T-helper 9 cell (primary cell): Measurements from ENCODE around the gene NBEAL2.
"Not testable (repeated sequence)": the region's sequence is repeated elsewhere in the genome, so short reads cannot be mapped to it uniquely, and the experiment has no call there.

Experiments
- DNase-seq: peaks from one replicate; pipeline ENCODE4 v3.0.0-alpha.2; 2020

NBEAL2 gene

GRCh38 chr3:46946416-46946815 lies 33.0 kb upstream of the NBEAL2 start:
- no peak for DNase-seq

GRCh38 chr3:46946856-46947545 lies 32.5 kb upstream of the NBEAL2 start:
- DNase-seq, result peak; percentile 73

GRCh38 chr3:46947546-46947901 lies 31.9 kb upstream of the NBEAL2 start:
- DNase-seq, result no peak

GRCh38 chr3:46947981-46948791 lies 31.3 kb upstream of the NBEAL2 start:
- peak; percentile 70 for DNase-seq

- no peak for DNase-seq
Measured at GRCh38 chr3:46948830-46949671, 30.4 kb upstream of the NBEAL2 start.

- DNase-seq, result no peak
Measured at GRCh38 chr3:46950177-46950576, 29.3 kb upstream of the NBEAL2 start.

GRCh38 chr3:46950650-46951241 lies 28.7 kb upstream of the NBEAL2 start:
- no peak for DNase-seq

- no peak for DNase-seq
Measured at GRCh38 chr3:46952813-46953212, 26.7 kb upstream of the NBEAL2 start.

GRCh38 chr3:46953234-46954010 lies 26.0 kb upstream of the NBEAL2 start:
- DNase-seq, result no peak

- DNase-seq, result no peak
Measured at GRCh38 chr3:46954178-46954577, 25.3 kb upstream of the NBEAL2 start.

GRCh38 chr3:46955157-46955556 lies 24.3 kb upstream of the NBEAL2 start:
- DNase-seq, result no peak

GRCh38 chr3:46955801-46956259 lies 23.6 kb upstream of the NBEAL2 start:
- DNase-seq, result no peak

- DNase-seq, result no peak
Measured at GRCh38 chr3:46957092-46957820, 22.2 kb upstream of the NBEAL2 start.

- no peak for DNase-seq
Measured at GRCh38 chr3:46958467-46959160, 20.9 kb upstream of the NBEAL2 start.

- no peak for DNase-seq
Measured at GRCh38 chr3:46959161-46959511, 20.3 kb upstream of the NBEAL2 start.

- no peak for DNase-seq
Measured at GRCh38 chr3:46960081-46960701, 19.3 kb upstream of the NBEAL2 start.

GRCh38 chr3:46960835-46961234 lies 18.6 kb upstream of the NBEAL2 start:
- no peak for DNase-seq

GRCh38 chr3:46962427-46962826 lies 17.0 kb upstream of the NBEAL2 start:
- no peak for DNase-seq

- DNase-seq, result no peak
Measured at GRCh38 chr3:46962990-46963389, 16.5 kb upstream of the NBEAL2 start.

- not testable (repeated sequence) for DNase-seq
Measured at GRCh38 chr3:46964038-46964590, 15.4 kb upstream of the NBEAL2 start.
